HG03064 (cell line): ENCODE measurements around the gene ASPA.
"Not testable (repeated sequence)": the region's sequence is repeated elsewhere in the genome, so short reads cannot be mapped to it uniquely, and the experiment has no call there.

ENCODE experiments used
- ATAC-seq: cut with Tn5 transposase; IDR thresholded peaks from one replicate; pipeline ENCODE4 v1.9.1; 2021; ENCODE audit warnings: low read depth; ENCODE audit not compliant: unreplicated experiment

The ASPA gene

GRCh38 chr17:3507071-3507470 is 31.3 kb downstream of the ASPA start:
- no peak for ATAC-seq

- ATAC-seq, result no peak
Observed at GRCh38 chr17:3507869-3508268, 32.1 kb downstream of the ASPA start.

GRCh38 chr17:3510090-3510489 is 34.3 kb downstream of the ASPA start:
- ATAC-seq, result no peak

GRCh38 chr17:3511852-3512504 is 36.2 kb downstream of the ASPA start:
- ATAC-seq, result no peak

GRCh38 chr17:3512505-3513171 is 36.8 kb downstream of the ASPA start:
- ATAC-seq, result no peak

- ATAC-seq, result no peak
Observed at GRCh38 chr17:3513305-3514035, 37.7 kb downstream of the ASPA start.

GRCh38 chr17:3514167-3514566 is 38.4 kb downstream of the ASPA start:
- not testable (repeated sequence) for ATAC-seq

- no peak for ATAC-seq
Observed at GRCh38 chr17:3514873-3515272, 39.1 kb downstream of the ASPA start.

GRCh38 chr17:3519472-3519871 is 43.7 kb downstream of the ASPA start:
- ATAC-seq, result not testable (repeated sequence)

GRCh38 chr17:3524024-3524423 is 48.2 kb downstream of the ASPA start:
- no peak for ATAC-seq

GRCh38 chr17:3526491-3526890 is 50.7 kb downstream of the ASPA start:
- no peak for ATAC-seq

- ATAC-seq, result no peak
Observed at GRCh38 chr17:3526971-3527370, 51.2 kb downstream of the ASPA start.

- no peak for ATAC-seq
Observed at GRCh38 chr17:3527468-3527867, 51.7 kb downstream of the ASPA start.

- no peak for ATAC-seq
Observed at GRCh38 chr17:3527896-3528295, 52.1 kb downstream of the ASPA start.

- no peak for ATAC-seq
Observed at GRCh38 chr17:3528403-3528851, 52.6 kb downstream of the ASPA start.

- no peak for ATAC-seq
Observed at GRCh38 chr17:3528880-3529511, 53.2 kb downstream of the ASPA start.

- ATAC-seq, result no peak
Observed at GRCh38 chr17:3529817-3530741, 54.3 kb downstream of the ASPA start.

- ATAC-seq, result no peak
Observed at GRCh38 chr17:3531266-3532101, 55.7 kb downstream of the ASPA start.
